Progenitor cell of endocrine pancreas (in vitro differentiated cells): ENCODE results near the gene ETNPPL. TPM values are rescaled to one million over a fixed set of nuclear protein-coding genes. Genes with fewer than 3 reads are reported as not detected.
A peak's percentile ranks its signal among the peaks of the same experiment; 100 is the strongest.

ENCODE experiments used
- DNase-seq: peaks from one replicate; pipeline ENCODE4 v3.0.0; 2021; ENCODE audit warnings: low spot score; ENCODE audit not compliant: unreplicated experiment
- H3K27ac Mint-ChIP-seq: 2 replicates; pipeline ENCODE4 v1.8.0; 2021; ENCODE audit warnings: mild to moderate bottlenecking, moderate library complexity, mixed read lengths
- H3K27me3 Mint-ChIP-seq: 2 replicates; pipeline ENCODE4 v1.8.0; 2021; ENCODE audit warnings: mixed read lengths
- H3K36me3 Mint-ChIP-seq: 2 replicates; pipeline ENCODE4 v1.8.0; 2022; ENCODE audit warnings: mixed read lengths; ENCODE audit not compliant: insufficient read depth
- H3K4me1 Mint-ChIP-seq: 2 replicates; pipeline ENCODE4 v1.8.0; 2021; ENCODE audit warnings: low read depth, mixed read lengths
- H3K4me3 Mint-ChIP-seq: 2 replicates; pipeline ENCODE4 v1.8.0; 2021; ENCODE audit warnings: low read depth, mild to moderate bottlenecking, moderate library complexity, mixed read lengths
- H3K9me3 Mint-ChIP-seq: 2 replicates; pipeline ENCODE4 v1.8.0; 2021; ENCODE audit warnings: low read depth, mixed read lengths
- CTCF ChIP-seq: fragments of 200-600 bp; sonication (generic); IDR thresholded peaks from one replicate; pipeline ENCODE4 v1.5.0; 2021; ENCODE audit warnings: antibody characterized with exemption, mild to moderate bottlenecking; ENCODE audit not compliant: unreplicated experiment
- total RNA-seq: library from RNA; stranded (reverse); gene quantifications from 2 replicates; pipeline ENCODE4 v1.2.1, GENCODE V29; 2021

ETNPPL gene
- total RNA-seq, 1 donor from 2014 or later = 0.22 TPM

DNA sequence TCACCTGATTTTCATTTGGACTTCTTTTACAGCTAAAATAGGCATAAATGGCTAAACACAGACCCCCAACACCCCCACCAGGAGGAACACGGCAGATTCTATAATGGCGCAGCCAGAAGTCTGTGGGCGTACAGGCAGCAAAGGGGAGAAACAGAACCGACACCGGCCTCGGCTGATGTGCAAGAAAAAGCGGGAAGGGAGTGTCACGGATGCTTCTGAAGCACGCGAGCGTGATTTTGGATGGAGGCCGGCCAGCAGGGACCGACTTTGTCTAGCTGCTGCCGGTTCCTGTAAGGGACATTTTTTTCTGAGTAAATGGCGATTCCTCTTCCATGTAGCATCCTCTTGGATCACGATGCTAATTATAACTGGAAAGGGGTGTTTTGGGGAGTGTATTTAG lies 24.9 kb upstream of the ETNPPL start:
- H3K27ac Mint-ChIP-seq = no peak overlapping the region
- no peaks in the 10 kb centered on the region for H3K27me3 Mint-ChIP-seq
- no peaks in the 10 kb centered on the region for H3K9me3 Mint-ChIP-seq
- H3K4me1 Mint-ChIP-seq = peaks cover 3% of the 10 kb centered on the region
- no peaks in the 10 kb centered on the region for H3K36me3 Mint-ChIP-seq
- no peak overlapping the region for H3K4me3 Mint-ChIP-seq
- DNase-seq = no peak
- no peak for TF ChIP-seq CTCF

- Mint-ChIP-seq H3K4me1 (peaks cover 3% of the 10 kb centered on the region), H3K9me3 (no peaks in the 10 kb centered on the region), H3K4me3 (no peak overlapping the region), H3K36me3 (no peaks in the 10 kb centered on the region), H3K27ac (no peak overlapping the region), H3K27me3 (no peaks in the 10 kb centered on the region)
- DNase-seq = no peak
- TF ChIP-seq CTCF = no peak
Observed at GRCh38 chr4:108787106-108787505, 24.3 kb upstream of the ETNPPL start.

GRCh38 chr4:108786351-108786750 lies 23.5 kb upstream of the ETNPPL start:
- Mint-ChIP-seq H3K9me3 (no peaks in the 10 kb centered on the region), H3K4me3 (no peak overlapping the region), H3K27me3 (no peaks in the 10 kb centered on the region), H3K36me3 (no peaks in the 10 kb centered on the region), H3K4me1 (peaks cover 3% of the 10 kb centered on the region), H3K27ac (no peak overlapping the region)
- TF ChIP-seq CTCF = no peak
- DNase-seq = no peak

- Mint-ChIP-seq H3K4me3 (no peak overlapping the region), H3K4me1 (peaks cover 3% of the 10 kb centered on the region), H3K9me3 (no peaks in the 10 kb centered on the region), H3K36me3 (no peaks in the 10 kb centered on the region), H3K27me3 (no peaks in the 10 kb centered on the region), H3K27ac (no peak overlapping the region)
- peak; percentile 37 for TF ChIP-seq CTCF
- no peak for DNase-seq
Observed at GRCh38 chr4:108783665-108784463, 21.0 kb upstream of the ETNPPL start.

DNA sequence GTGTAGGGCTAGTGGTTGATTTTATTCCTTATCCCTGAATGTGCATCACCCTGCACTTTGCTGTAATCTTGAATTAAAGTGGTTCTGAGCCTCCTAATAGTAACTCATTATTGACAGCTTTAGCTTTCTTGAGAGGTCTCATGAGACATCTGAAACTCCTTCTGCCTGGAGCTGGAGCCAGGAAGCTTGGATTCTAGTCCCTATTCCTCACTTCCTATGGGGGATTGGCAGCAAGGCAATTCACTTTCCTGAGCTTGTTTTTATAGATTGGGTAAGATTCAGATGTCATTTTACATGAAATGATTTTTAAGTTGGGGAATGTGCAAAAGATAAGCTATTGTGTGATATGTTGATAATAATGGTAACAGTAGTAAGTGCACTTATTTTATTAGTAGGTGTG lies 17.1 kb upstream of the ETNPPL start:
- Mint-ChIP-seq H3K27me3 (no peaks in the 10 kb centered on the region), H3K4me1 (peaks cover 3% of the 10 kb centered on the region), H3K9me3 (no peaks in the 10 kb centered on the region), H3K36me3 (no peaks in the 10 kb centered on the region), H3K4me3 (no peak overlapping the region), H3K27ac (no peak overlapping the region)
- TF ChIP-seq CTCF = no peak
- no peak for DNase-seq
